Osteoblast (primary cell): ENCODE results near the gene SMO. TPM values are rescaled to one million over a fixed set of nuclear protein-coding genes. Genes with fewer than 3 reads are reported as not detected.

Experiments
- DNase-seq: peaks from one replicate; pipeline ENCODE4 v3.0.0; 2011; ENCODE audit warnings: low spot score, mixed read lengths; ENCODE audit not compliant: insufficient read length; ENCODE audit errors: missing footprints
- H2AFZ ChIP-seq: 2 replicates; pipeline ENCODE4 v1.6.0; 2011; ENCODE audit warnings: mild to moderate bottlenecking, low read length
- H3K27ac ChIP-seq: 2 replicates; pipeline ENCODE4 v1.5.1; 2011; ENCODE audit warnings: mild to moderate bottlenecking, low read depth, low read length, moderate library complexity
- H3K27me3 ChIP-seq: 2 replicates; pipeline ENCODE4 v1.6.0; 2012; ENCODE audit warnings: mild to moderate bottlenecking, control low read depth, inconsistent platforms, low read length, moderate library complexity; ENCODE audit not compliant: insufficient read depth
- H3K36me3 ChIP-seq: 2 replicates; pipeline ENCODE4 v1.5.1; 2011; ENCODE audit warnings: mild to moderate bottlenecking, low read length, control low read depth, moderate library complexity; ENCODE audit not compliant: insufficient read depth
- H3K4me1 ChIP-seq: 2 replicates; pipeline ENCODE4 v1.5.1; 2011; ENCODE audit warnings: mild to moderate bottlenecking, low read length, control low read depth, moderate library complexity; ENCODE audit not compliant: insufficient read depth
- H3K4me2 ChIP-seq: 2 replicates; pipeline ENCODE4 v1.6.0; 2011; ENCODE audit warnings: mild to moderate bottlenecking, low read length; ENCODE audit not compliant: insufficient read depth
- H3K4me3 ChIP-seq: fragments of 200-600 bp; sonication (generic); 3 replicates; pipeline ENCODE4 v1.5.1; 2012; ENCODE audit warnings: mild to moderate bottlenecking, low read length, inconsistent platforms; ENCODE audit not compliant: insufficient read depth
- H3K79me2 ChIP-seq: 2 replicates; pipeline ENCODE4 v1.6.0; 2012; ENCODE audit warnings: mild to moderate bottlenecking, low read length, control low read depth, inconsistent platforms; ENCODE audit not compliant: insufficient read depth
- H3K9me3 ChIP-seq: 2 replicates; pipeline ENCODE4 v1.5.1; 2011; ENCODE audit warnings: low read depth, low read length, control low read depth
- H4K20me1 ChIP-seq: 2 replicates; pipeline ENCODE4 v1.6.0; 2012; ENCODE audit warnings: mild to moderate bottlenecking, low read length, control low read depth; ENCODE audit not compliant: insufficient read depth
- total RNA-seq: library from RNA; depleted of rRNA; stranded (reverse); fragments of >200 nt; gene quantifications from 2 replicates; pipeline ENCODE4 v1.2.3, GENCODE V29; 2012
- TF ChIP-seq, protein P1 (sequence below): IDR thresholded peaks from 2 replicates; pipeline ENCODE4 v1.5.1; 2011; ENCODE audit warnings: mild to moderate bottlenecking, low read depth, low read length, moderate library complexity; ENCODE audit errors: extremely low read depth

Gene SMO
- total RNA-seq, 1 donor = 19.9 TPM

- H4K20me1 ChIP-seq = no peaks in the 10 kb centered on the region
- H3K4me1 ChIP-seq = peaks cover 7% of the 10 kb centered on the region
- no peaks in the 10 kb centered on the region for H3K36me3 ChIP-seq
- H3K27me3 ChIP-seq = no peaks in the 10 kb centered on the region
- TF ChIP-seq, protein P1, sequence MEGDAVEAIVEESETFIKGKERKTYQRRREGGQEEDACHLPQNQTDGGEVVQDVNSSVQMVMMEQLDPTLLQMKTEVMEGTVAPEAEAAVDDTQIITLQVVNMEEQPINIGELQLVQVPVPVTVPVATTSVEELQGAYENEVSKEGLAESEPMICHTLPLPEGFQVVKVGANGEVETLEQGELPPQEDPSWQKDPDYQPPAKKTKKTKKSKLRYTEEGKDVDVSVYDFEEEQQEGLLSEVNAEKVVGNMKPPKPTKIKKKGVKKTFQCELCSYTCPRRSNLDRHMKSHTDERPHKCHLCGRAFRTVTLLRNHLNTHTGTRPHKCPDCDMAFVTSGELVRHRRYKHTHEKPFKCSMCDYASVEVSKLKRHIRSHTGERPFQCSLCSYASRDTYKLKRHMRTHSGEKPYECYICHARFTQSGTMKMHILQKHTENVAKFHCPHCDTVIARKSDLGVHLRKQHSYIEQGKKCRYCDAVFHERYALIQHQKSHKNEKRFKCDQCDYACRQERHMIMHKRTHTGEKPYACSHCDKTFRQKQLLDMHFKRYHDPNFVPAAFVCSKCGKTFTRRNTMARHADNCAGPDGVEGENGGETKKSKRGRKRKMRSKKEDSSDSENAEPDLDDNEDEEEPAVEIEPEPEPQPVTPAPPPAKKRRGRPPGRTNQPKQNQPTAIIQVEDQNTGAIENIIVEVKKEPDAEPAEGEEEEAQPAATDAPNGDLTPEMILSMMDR = no peak
- no peak overlapping the region for H3K27ac ChIP-seq
- H3K4me2 ChIP-seq = no peak overlapping the region
- DNase-seq = no peak
- no peaks in the 10 kb centered on the region for H3K79me2 ChIP-seq
- no peak overlapping the region for H2AFZ ChIP-seq
- no peak overlapping the region for H3K4me3 ChIP-seq
- no peaks in the 10 kb centered on the region for H3K9me3 ChIP-seq
Measured at GRCh38 chr7:129240119-129240820, 51.8 kb downstream of the SMO start.

DNA sequence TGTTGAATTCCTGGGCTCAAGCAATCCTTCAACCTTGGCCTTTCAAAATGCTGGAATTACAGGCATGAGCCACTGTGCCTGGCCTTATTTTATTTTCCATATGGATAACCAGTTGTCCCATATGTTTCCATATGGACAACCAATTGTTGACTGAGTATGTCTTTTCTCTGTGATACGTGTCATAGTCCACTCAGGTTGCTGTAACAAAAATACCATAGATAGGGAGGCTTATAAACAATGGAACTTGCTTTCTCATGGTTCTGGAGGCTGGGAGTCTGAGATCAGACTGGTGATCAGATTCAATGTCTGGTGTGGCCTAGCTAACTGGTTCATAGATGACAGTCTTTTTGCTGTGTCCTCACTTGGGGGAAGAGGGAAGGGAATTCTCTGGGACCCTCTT lies 55.8 kb downstream of the SMO start:
- no peaks in the 10 kb centered on the region for H4K20me1 ChIP-seq
- no peak overlapping the region for H3K4me2 ChIP-seq
- no peaks in the 10 kb centered on the region for H3K9me3 ChIP-seq
- H3K79me2 ChIP-seq = no peaks in the 10 kb centered on the region
- DNase-seq = no peak
- H3K4me3 ChIP-seq = no peak overlapping the region
- no peak overlapping the region for H2AFZ ChIP-seq
- TF ChIP-seq, protein P1 = no peak
- H3K27ac ChIP-seq = no peak overlapping the region
- H3K36me3 ChIP-seq = no peaks in the 10 kb centered on the region
- no peaks in the 10 kb centered on the region for H3K27me3 ChIP-seq
- peaks cover 7% of the 10 kb centered on the region for H3K4me1 ChIP-seq

- Histone ChIP-seq H4K20me1 (no peaks in the 10 kb centered on the region), H3K79me2 (peaks cover 3% of the 10 kb centered on the region), H3K4me1 (peaks cover 2% of the 10 kb centered on the region), H2AFZ (no peak overlapping the region), H3K27ac (no peak overlapping the region), H3K27me3 (no peaks in the 10 kb centered on the region), H3K4me2 (no peak overlapping the region), H3K9me3 (no peaks in the 10 kb centered on the region), H3K36me3 (no peaks in the 10 kb centered on the region), H3K4me3 (no peak overlapping the region)
- TF ChIP-seq, protein P1 = no peak
- DNase-seq = no peak
Measured at GRCh38 chr7:129245533-129245932, 57.1 kb downstream of the SMO start.

DNA sequence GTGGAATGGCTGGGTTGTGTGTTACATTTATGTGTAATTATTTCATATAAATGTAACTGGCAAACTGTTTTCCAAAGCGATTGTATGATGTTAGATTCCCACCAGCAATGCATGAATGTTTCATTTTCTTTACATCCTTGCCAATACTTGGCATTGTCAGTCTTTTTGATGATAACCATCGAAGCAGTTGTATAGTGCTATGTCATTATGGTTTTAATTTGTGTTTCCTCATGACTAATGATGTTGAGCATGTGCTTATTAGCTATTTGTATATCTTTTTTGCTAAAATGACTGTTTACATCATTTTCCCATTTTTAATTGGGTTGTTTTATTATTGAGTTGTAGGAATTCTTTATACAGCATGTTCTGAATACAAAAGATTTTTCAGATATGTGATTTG lies 58.7 kb downstream of the SMO start:
- Histone ChIP-seq H3K4me1 (no peaks in the 10 kb centered on the region), H2AFZ (no peak overlapping the region), H3K27ac (no peak overlapping the region), H3K9me3 (no peaks in the 10 kb centered on the region), H3K4me3 (no peak overlapping the region), H3K79me2 (peaks cover 3% of the 10 kb centered on the region), H3K4me2 (no peak overlapping the region), H3K27me3 (no peaks in the 10 kb centered on the region), H4K20me1 (no peaks in the 10 kb centered on the region), H3K36me3 (no peaks in the 10 kb centered on the region)
- TF ChIP-seq, protein P1 = no peak
- DNase-seq = no peak
